Globus pallidus (tissue), 1 donor: ENCODE measurements around the gene SGMS1.

ENCODE experiments used
- DNase-seq: peaks from one replicate; pipeline ENCODE4 v3.0.0-alpha.2; 2015; ENCODE audit warnings: low spot score

The SGMS1 gene

GRCh38 chr10:50397312-50398140 is 226.2 kb downstream of the SGMS1 start:
- no peak for DNase-seq

DNA sequence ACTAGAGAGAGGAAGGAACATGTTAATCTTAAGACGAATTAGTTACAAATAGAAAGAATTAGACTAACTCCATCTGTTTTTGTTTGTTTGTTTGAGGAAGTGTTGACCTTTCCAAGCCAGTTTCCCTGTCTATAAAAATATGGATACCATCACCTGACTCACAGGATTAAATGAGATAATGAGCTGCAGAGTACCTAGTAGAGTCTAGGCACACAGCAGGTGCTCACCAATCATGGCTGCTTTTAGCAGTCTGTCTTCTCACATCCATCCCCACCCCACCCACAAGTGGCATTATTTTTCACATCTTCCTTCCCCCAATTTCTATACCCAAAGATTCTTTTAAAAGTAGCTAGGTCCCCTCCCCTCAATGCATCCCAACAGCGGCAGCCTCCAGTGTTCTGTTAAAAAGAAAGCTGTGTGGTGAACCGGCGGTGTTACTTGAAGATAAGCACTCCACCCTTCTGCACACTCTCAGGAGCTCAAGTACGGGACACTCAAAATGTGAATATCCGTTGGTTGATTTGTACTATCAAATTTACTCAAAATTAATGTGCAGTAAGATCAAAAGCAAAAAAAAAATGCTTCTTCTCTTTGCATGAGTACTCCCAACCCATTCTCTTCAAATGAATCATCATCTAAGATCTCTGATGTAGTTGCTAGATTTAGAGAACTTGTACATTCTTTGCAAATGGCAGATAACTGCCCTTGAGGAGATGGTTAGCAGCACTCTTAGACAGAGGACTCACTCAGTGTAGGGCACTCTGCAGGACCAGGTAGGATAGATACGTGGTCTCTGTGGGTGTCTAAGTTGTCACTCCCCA is 227.1 kb downstream of the SGMS1 start:
- DNase-seq: no peak

DNA sequence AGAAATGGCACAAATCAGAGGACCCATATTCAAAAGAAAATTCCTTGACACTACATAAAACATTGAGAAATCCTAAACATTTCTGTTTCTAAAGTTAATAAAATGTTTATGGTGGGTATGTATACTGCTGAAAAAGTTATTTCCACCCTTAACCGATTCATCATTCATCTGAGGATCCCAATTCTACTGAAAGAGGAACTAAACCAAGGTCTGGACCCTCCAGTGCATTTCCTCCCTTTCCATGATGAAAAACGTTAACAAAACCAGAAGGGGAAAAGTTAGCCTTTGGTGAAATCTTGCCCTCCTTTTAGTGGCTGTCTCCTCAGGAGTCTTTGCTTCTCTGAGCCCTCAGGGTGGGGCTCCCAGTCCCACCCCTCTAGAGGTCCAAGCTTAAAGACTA is 227.9 kb downstream of the SGMS1 start:
- no peak for DNase-seq

DNA sequence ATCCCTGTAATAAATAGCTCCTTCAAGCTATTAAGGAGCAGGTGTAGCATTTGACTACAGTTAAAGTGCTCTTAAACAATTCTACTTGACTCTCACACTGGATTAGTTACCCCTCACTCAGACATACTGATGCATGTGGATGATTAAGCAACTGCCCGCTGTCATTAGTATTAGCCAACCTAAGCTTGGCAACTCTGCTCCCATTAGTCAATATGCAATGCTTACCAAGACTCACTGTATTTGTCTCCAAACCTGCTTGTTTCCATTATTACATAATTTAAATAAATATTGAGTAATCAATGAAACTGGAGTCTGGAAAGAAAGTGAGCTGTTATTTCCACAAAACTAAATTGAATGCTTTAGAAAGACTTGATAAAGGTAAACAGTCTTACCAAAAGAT is 228.5 kb downstream of the SGMS1 start:
- DNase-seq: no peak

DNA sequence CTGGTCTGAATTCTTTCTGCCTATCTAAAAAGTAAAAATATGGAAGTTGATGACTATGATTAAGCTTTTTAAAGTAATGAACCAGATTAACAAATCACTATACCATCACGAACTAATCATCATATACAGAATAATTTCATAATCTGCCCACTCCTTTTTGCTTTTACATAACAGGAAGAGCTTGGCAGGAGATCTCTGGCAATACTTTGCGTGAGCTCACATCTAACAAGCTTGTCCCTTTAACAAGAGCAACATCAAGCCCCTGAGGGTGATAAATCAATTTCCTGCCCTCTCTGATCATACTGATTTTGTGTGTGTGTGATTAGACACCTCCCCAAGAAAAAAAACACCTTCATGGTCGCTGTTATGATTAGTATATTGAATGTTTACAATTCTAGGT is 228.9 kb downstream of the SGMS1 start:
- DNase-seq: no peak

DNA sequence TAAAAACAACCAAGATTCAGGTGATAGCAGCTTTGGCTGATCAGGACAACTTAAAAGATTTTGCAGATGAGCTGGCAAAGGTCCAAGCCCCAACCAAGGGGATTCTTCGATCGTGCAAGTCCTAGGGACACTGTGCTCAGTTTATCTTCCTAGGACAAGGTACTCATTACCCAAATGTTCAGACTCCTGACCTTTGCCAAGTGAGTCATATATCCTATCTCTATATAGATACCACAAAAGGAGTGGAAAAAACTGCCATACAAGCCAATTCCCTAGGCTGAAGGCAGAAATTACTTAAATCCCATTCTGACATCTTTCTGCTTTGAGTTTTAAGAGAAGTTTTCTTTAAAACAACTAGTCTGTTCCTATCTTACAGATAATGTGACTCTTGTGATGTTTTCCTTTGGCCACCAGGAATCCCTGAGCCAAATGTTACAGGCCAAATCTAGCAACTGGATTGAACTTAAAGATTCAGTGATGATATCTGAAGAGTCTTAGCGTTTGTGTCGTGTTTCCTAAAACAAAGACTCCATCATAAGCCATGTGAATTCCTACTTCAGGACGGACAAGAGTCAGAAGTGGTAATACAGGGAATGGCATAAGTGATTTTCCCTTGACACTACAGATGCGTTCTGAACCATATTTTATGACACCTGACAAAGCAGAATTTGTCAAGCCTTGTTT is 229.8 kb downstream of the SGMS1 start:
- no peak for DNase-seq

GRCh38 chr10:50392966-50393718 is 230.6 kb downstream of the SGMS1 start:
- no peak for DNase-seq

DNA sequence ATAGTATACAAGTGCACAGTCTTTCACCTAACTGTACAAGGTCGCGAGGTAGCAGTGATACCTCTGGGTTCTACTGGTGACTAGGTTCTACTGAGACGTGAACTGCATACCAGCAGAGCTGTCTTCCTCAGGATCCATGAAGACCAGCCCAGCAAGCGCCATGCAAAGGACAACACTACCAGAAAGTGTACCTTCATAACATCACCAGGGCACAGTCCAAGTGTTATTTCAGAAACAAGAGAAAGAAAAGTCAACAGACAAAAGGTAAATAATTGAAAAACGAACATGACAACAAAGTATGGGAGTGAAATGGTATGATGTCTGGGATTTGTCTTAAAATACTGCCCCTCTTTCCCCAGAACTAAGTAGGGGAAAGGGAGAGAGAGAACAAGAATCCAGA is 231.3 kb downstream of the SGMS1 start:
- no peak for DNase-seq

GRCh38 chr10:50390302-50390701 is 233.5 kb downstream of the SGMS1 start:
- DNase-seq: no peak

- DNase-seq: no peak
Measured at GRCh38 chr10:50388181-50388580, 235.6 kb downstream of the SGMS1 start.

DNA sequence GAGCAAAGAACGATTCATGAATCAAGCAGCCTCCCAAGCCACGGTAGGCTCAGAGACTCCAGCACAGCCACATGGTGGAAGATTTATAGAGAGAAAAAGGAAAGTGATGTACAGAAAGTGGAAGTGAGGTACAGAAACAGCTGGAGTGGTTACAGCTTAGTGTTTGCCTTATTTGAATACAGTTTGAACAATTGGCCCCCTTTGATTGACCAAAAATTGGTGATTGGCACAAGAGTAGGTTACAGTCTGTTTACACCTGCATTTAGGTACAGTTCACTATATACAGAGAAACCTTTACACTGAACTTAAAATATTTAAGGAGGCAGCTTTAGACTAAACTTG is 236.1 kb downstream of the SGMS1 start:
- DNase-seq: no peak

DNA sequence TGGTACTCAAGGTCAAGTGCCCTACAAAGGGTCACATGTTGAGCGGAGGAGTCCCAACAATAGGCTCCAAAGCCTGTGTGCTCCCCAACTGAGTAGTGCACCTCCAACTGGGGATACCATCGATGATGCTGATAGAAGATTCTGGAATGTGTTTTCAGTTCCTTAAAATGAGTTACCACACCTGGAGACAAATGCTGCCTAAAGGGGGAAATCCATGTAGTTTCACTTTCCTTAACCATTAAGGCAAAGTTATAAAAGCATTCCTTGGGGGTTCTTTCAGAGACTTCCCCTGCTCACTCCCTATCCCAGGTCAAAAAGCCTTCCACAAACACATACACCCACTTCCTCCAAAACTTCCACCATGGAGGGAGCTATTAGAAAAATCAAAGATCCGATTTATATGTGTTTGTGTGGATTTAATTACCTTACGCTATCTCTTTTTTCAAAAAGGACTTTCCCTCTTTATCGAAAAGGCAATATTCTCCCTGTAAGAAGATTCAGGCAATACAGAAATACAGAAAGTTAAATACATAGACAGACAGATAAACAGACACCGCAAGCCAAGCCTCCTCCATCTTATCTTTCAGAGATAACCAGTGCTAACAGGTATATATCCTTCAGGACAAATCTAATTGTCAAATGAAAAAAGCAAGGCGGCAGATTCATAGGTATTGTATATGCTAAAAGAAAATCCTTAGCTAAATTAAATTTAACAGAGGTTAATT is 236.6 kb downstream of the SGMS1 start:
- DNase-seq: no peak

GRCh38 chr10:50385624-50386023 is 238.1 kb downstream of the SGMS1 start:
- peak; percentile 85 for DNase-seq

DNA sequence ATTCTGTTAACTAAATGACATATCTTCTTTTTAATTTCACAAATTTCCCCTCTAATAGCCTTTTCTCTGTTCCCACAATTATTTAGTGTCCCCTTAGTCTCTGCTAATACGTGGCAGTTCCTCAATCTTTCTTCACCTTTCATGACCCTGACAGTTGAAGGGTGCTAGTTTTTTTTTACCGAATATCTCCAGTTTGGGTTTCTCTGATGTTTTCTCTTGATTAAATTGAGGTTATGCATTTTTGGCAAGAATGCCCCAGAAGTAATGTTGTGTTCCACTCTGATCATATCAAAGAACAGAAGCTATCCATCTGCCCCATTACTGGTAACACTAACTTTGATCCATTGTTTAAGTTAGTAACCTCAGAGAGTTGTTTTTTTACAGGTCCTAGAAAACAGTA is 238.9 kb downstream of the SGMS1 start:
- no peak for DNase-seq

- DNase-seq: no peak
Measured at GRCh38 chr10:50384238-50384637, 239.5 kb downstream of the SGMS1 start.

- DNase-seq: no peak
Measured at GRCh38 chr10:50382576-50383023, 241.2 kb downstream of the SGMS1 start.

DNA sequence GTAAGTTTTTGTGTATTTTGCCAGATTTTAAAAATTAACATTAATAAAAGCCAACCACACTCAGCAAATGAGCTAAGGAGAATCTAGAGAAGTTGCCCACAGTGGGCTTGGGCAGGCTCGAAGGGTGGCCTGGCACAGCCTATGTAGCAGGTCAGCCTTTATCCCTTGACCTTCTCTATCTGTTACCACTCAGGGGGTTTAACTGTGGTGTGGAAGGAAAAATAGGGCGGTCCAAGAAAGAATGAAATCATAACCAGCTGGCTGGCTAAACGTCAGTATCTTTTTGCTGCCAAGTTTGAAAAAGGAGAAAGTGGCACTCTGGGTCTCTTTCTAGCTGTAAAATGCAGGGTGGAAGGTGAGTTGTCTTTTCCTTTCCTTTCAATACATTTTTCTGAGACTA is 242.1 kb downstream of the SGMS1 start:
- DNase-seq: no peak

- no peak for DNase-seq
Measured at GRCh38 chr10:50379616-50380015, 244.1 kb downstream of the SGMS1 start.

- no peak for DNase-seq
Measured at GRCh38 chr10:50375745-50376144, 248.0 kb downstream of the SGMS1 start.

GRCh38 chr10:50375051-50375452 is 248.7 kb downstream of the SGMS1 start:
- no peak for DNase-seq

GRCh38 chr10:50373821-50374501 is 249.8 kb downstream of the SGMS1 start:
- DNase-seq: no peak
